ENCODE data around the gene FBXL16. TPM values are rescaled to one million over a fixed set of nuclear protein-coding genes. Genes with fewer than 3 reads are reported as not detected.
"Not testable (repeated sequence)": the region's sequence is repeated elsewhere in the genome, so short reads cannot be mapped to it uniquely, and the experiment has no call there.

Gene FBXL16
- total RNA-seq, 1 donor from 2014 or later = 5.8 TPM

DNA sequence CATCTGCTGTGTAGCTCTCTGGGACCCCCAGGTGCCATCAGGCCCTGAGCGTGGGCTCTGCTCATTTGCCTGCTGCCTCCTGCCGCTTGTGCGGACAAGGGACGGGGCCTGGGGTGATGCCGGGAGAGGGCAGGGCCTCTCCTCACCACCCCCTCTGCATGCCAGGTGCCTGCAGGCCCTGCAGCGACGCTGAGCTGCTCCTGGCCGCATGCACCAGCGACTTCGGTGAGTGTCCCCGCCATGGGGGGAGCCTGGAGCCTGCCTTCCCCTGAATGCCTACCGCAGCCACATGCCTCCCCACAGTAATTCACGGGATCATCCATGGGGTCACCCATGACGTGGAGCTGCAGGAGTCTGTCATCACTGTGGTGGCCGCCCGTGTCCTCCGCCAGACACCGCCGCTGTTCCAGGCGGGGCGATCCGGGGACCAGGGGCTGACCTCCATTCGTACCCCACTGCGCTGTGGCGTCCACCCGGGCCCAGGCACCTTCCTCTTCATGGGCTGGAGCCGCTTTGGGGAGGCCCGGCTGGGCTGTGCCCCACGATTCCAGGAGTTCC lies 11.2 kb upstream of the FBXL16 start:
- DNase-seq (ENCODE audit: low spot score) = no peak
- Mint-ChIP-seq H3K27ac (no peak overlapping the region), H3K4me3 (ENCODE audit: low read depth) (peak overlapping the region; percentile 65), H3K36me3 (ENCODE audit: low read depth) (no peaks in the 10 kb centered on the region), H3K4me1 (ENCODE audit: low read depth) (peaks cover 12% of the 10 kb centered on the region), H3K27me3 (ENCODE audit: low read depth) (peaks cover 8% of the 10 kb centered on the region), H3K9me3 (no peaks in the 10 kb centered on the region)
- intact Hi-C loops (cut with micrococcal nuclease) = no loop called here

DNA sequence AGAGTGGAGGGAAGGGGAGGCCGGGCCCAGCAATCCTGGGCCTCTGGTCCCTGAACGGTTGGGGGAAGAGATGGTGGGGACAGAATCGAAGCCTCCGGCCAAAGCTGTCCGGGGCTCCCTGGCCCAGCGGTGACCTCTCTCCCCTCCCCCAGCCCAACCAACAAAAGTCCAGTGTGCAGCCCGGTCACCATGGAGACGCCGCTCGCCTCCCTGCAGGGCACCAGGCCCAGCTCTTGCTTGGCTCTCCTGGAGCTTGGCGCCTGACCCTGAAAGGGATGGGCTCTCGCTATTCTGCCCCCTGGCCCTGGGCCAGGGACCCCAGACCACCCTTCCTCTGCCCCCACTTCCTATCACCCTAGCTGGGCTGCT lies 10.6 kb upstream of the FBXL16 start:
- peaks cover 12% of the 10 kb centered on the region for H3K4me1 Mint-ChIP-seq (ENCODE audit: low read depth)
- H3K27me3 Mint-ChIP-seq (ENCODE audit: low read depth) = peaks cover 8% of the 10 kb centered on the region
- H3K27ac Mint-ChIP-seq = no peak overlapping the region
- H3K9me3 Mint-ChIP-seq = no peaks in the 10 kb centered on the region
- DNase-seq (ENCODE audit: low spot score) = no peak
- no peaks in the 10 kb centered on the region for H3K36me3 Mint-ChIP-seq (ENCODE audit: low read depth)
- intact Hi-C loops (cut with micrococcal nuclease) = no loop called here
- peak overlapping the region; percentile 65 for H3K4me3 Mint-ChIP-seq (ENCODE audit: low read depth)

DNA sequence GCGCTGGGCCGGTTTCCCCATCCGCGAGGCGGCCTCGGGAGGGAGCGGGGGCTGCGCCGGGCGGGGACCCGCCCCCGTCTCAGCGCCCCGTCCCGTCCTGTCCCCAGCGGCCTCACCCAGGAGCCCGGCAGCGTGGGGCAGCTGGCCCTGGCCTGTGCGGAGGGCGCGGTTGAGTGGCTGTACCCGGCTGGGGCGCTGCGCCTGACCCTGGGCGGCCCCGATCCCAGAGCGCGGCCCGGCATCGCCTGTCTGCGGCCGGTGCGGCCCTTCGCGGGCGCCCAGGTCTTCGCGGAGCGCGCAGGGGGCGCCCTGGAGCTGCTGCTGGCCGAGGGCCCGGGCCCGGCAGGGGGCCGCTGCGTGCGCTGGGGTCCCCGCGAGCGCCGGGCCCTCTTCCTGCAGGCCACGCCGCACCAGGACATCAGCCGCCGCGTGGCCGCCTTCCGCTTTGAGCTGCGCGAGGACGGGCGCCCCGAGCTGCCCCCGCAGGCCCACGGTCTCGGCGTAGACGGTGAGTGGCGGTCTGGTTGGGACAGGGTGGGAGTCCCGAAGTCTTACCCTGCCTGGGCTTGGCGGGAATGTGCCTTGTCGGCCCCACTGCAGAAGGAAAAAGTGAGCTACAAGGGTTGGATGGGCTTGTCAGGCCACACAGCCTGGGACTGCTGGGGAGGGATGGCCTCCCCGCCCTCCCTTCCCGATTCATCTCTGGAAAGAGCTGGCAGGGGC lies 10.0 kb upstream of the FBXL16 start:
- no peak for DNase-seq (ENCODE audit: low spot score)
- H3K4me3 Mint-ChIP-seq (ENCODE audit: low read depth) = peak overlapping the region; percentile 65
- H3K4me1 Mint-ChIP-seq (ENCODE audit: low read depth) = peaks cover 12% of the 10 kb centered on the region
- H3K36me3 Mint-ChIP-seq (ENCODE audit: low read depth) = no peaks in the 10 kb centered on the region
- no peak overlapping the region for H3K27ac Mint-ChIP-seq
- intact Hi-C loops (cut with micrococcal nuclease) = no loop called here
- no peaks in the 10 kb centered on the region for H3K9me3 Mint-ChIP-seq
- H3K27me3 Mint-ChIP-seq (ENCODE audit: low read depth) = peaks cover 8% of the 10 kb centered on the region

DNA sequence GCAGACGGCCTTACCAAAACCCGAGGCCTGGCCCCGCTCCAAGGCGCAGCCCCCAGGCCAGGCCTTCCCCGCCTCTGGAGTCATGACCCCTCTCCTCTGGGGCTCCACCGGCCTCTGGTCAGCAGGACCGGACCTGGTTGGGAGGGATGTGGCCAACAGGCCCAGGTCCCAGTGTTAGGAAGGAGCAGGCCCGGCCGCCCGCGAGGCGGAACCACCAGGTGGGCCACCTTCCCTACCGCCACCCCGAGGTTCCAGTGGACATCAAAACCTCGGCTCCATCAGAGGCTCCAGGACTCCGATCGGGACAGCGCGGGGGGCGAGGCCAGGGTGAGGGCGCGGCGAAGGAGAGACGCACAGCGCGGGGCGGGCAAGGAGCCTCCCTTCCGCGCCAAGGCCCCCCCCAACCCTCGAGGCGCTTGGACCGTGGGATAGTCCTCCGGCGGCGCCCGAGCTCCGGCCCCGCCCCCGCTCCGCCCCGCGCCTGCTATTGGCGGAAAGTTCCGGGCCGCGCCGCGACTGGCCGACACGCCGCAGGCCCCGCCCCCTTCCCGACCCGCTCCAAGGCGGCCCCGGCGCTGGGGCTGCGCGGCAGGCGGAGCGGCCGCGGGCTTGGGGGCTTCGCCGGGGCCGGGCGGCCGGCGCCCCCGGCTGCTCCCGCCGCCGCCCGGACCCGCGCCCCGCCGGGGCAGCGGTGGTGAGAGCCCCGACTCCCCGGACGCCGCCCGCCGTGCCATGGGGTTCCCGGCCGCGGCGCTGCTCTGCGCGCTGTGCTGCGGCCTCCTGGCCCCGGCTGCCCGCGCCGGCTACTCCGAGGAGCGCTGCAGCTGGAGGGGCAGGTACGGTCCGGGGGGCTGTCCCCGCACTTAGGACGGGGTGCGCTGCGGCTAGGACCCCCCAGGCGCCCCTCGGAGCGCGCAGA lies 9.2 kb upstream of the FBXL16 start, which contains the start of gene METRN:
Gene METRN, plus strand, starts transcription at position 561 of the 919 bp plus-strand sequence. Its CDS starts 172 bp downstream, at position 733.
- H3K4me3 Mint-ChIP-seq (ENCODE audit: low read depth) = peak within 1 kb of the TSS; percentile 65
- intact Hi-C loops (cut with micrococcal nuclease) = no loop called here
- no peaks in the 10 kb centered on the region for H3K36me3 Mint-ChIP-seq (ENCODE audit: low read depth)
- H3K9me3 Mint-ChIP-seq = no peaks in the 10 kb centered on the region
- peaks cover 8% of the 10 kb centered on the region for H3K27me3 Mint-ChIP-seq (ENCODE audit: low read depth)
- H3K4me1 Mint-ChIP-seq (ENCODE audit: low read depth) = peaks cover 7% of the 10 kb centered on the region
- H3K27ac Mint-ChIP-seq = no peak within 1 kb of the TSS
- peak; percentile 86 for DNase-seq (ENCODE audit: low spot score)

DNA sequence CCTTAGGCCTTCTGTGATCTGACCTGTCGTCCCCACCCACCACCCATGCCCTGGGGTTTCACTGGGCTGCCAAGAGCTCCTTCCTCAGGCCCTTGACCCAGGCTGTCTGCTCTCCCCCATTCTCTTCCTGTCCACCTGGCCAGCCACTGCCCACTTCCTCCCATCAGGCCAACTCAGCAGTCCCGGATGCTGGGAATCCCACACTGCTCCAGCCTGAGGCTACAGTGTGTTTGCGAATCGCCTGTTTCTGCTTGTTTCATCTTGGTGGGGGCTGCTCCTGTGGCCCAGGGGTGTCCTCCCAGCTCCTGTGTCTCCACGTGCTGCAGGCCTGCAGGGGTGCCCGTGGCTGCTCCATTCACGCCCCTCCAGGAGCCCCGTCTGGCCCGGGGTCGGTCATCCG lies 8.5 kb upstream of the FBXL16 start:
- DNase-seq (ENCODE audit: low spot score) = no peak
- Mint-ChIP-seq H3K4me3 (ENCODE audit: low read depth) (no peak overlapping the region), H3K27me3 (ENCODE audit: low read depth) (peaks cover 8% of the 10 kb centered on the region), H3K36me3 (ENCODE audit: low read depth) (no peaks in the 10 kb centered on the region), H3K4me1 (ENCODE audit: low read depth) (peaks cover 5% of the 10 kb centered on the region), H3K9me3 (no peaks in the 10 kb centered on the region), H3K27ac (no peak overlapping the region)
- intact Hi-C loops (cut with micrococcal nuclease) = no loop called here

DNA sequence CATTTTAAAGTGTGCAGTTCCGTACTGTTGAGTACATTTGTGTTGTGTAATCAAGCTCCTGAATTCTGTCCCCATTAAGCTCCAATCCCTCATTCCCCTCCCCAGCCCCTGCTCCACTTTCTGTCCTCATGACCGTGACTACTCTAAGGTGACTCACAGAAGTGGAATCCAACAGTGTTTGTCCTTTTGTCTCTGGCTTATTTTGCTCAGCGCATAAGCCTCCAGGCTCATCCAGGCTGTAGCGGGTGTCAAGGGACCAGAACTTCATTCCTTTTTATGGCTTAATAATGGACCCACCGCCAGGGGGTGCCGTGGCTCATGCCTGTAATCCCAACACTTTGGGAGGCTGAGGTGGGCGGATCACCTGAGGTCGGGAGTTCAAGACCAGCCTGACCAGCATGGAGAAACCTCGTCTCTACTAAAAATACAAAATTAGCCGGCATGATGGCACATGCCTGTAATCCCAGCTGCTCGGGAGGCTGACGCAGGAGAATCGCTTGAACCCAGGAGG lies 7.2 kb upstream of the FBXL16 start:
- not testable (repeated sequence) for H3K36me3 Mint-ChIP-seq (ENCODE audit: low read depth)

DNA sequence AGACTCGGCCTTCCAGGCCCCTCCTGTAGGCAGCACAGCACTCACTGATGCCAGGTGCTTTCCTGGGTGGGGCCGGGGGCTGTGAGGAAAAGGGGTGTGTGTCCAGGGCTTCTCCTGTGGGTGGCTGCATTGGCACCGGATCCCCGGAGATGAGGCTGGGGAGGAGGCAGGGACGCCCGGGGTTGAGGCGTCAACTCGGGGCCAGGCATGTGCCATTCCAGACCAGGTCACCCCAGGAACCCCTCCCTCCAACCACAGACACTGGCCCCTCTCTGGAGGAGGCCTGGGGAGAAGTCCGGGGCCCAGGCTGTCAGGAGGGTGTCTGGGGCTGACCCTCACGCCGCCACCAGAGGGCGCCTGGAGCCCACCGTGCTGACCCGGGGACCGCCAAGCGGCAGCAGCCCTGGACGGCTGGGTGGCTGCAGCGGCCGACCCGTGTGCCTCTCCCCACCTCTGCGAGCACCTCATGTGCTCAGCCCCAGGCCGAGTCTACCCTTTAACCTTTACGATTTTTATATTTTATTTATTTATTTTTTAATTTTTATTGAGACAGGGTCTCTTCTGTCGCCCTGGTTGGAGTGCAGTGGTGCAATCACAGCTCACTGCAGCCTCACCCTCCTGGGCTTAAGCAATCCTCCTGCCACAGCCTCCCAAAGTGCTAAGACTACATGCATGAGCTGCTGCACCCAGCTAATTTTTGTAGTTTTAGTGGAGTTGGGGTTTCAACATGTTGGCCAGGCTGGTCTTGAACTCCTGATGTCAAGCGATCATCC lies 6.1 kb upstream of the FBXL16 start:
- Mint-ChIP-seq H3K27me3 (ENCODE audit: low read depth) (peaks cover 25% of the 10 kb centered on the region), H3K36me3 (ENCODE audit: low read depth) (no peaks in the 10 kb centered on the region), H3K27ac (no peak overlapping the region), H3K4me3 (ENCODE audit: low read depth) (no peak overlapping the region), H3K4me1 (ENCODE audit: low read depth) (peaks cover 4% of the 10 kb centered on the region), H3K9me3 (no peaks in the 10 kb centered on the region)
- intact Hi-C loops (cut with micrococcal nuclease) = loop anchor here (1.0 kb wide), 1 partner anchor 74 kb away; no protein-coding TSS in a partner anchor
- peak; percentile 65 for DNase-seq (ENCODE audit: low spot score)

More for the DNA sequence above, 7.2 kb upstream of the FBXL16 start:
- DNase-seq (ENCODE audit: low spot score) = peak; percentile 49
- H3K4me3 Mint-ChIP-seq (ENCODE audit: low read depth); H3K9me3 Mint-ChIP-seq; H3K4me1 Mint-ChIP-seq (ENCODE audit: low read depth); intact Hi-C loops (cut with micrococcal nuclease); H3K27ac Mint-ChIP-seq: not testable (repeated sequence)
- H3K27me3 Mint-ChIP-seq (ENCODE audit: low read depth) = peaks cover 19% of the 10 kb centered on the region

DNA sequence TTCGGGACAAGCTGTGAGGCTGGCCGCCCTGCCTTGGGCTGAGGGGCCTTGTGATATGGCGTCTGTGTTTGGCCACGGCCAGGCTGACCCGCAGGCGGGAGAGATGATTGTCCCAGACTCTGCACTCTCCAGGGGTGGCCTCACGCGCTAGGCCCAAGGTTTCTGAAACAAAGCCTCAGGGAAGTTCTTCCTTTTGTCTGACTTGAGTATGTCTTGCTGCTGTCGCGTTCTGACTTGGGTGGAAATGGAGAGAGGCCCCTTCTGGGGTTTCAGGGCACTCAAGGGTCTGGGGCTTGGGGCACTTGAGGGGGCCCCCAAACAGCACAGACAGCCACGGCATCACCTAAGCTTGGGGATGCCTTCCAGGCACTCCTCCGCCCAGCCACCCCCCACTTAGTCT lies 5.5 kb upstream of the FBXL16 start:
- H3K9me3 Mint-ChIP-seq = no peaks in the 10 kb centered on the region

DNA sequence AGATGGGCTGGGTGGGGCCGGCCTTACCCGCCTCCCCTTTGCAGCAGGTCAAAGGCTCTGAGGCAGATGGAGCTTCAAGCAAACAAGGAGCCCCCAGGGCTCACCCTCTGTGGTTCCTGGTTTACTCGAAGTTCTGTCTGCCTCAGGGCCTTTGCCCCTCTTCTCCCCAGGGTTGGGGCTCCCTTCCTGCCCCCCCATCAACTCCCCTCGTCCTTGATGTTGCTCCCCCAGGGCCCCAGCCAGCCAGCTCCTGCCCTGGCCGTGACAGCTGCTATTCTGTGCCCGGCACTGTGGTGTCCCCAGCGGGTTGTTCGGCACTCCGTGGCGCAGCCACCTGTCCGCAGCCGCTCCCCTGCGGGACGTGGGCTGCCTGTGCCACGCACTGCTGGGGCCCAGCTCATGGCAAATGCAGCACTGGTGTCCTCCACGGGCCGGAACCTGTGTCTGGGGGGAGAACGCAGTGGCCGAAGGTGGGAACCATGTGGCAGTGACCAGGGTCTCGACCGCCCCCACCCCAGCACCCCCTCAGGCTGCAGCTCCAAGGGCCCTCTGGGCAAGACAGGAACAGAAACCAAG lies 5.0 kb upstream of the FBXL16 start:
- Mint-ChIP-seq H3K36me3 (ENCODE audit: low read depth) (no peaks in the 10 kb centered on the region), H3K27ac (no peak overlapping the region), H3K27me3 (ENCODE audit: low read depth) (peaks cover 26% of the 10 kb centered on the region), H3K4me3 (ENCODE audit: low read depth) (no peak overlapping the region), H3K4me1 (ENCODE audit: low read depth) (peaks cover 2% of the 10 kb centered on the region), H3K9me3 (no peaks in the 10 kb centered on the region)
- DNase-seq (ENCODE audit: low spot score) = no peak
- intact Hi-C loops (cut with micrococcal nuclease) = loop anchor here (1.0 kb wide), 1 partner anchor 75 kb away; no protein-coding TSS in a partner anchor

More for the DNA sequence above, 5.5 kb upstream of the FBXL16 start:
- H3K4me1 Mint-ChIP-seq (ENCODE audit: low read depth) = peaks cover 2% of the 10 kb centered on the region
- H3K4me3 Mint-ChIP-seq (ENCODE audit: low read depth) = no peak overlapping the region
- H3K27ac Mint-ChIP-seq = no peak overlapping the region
- H3K27me3 Mint-ChIP-seq (ENCODE audit: low read depth) = peaks cover 26% of the 10 kb centered on the region
- no peaks in the 10 kb centered on the region for H3K36me3 Mint-ChIP-seq (ENCODE audit: low read depth)
- DNase-seq (ENCODE audit: low spot score) = no peak
- intact Hi-C loops (cut with micrococcal nuclease) = loop anchor here (1.0 kb wide), 1 partner anchor 74 kb away; no protein-coding TSS in a partner anchor

DNA sequence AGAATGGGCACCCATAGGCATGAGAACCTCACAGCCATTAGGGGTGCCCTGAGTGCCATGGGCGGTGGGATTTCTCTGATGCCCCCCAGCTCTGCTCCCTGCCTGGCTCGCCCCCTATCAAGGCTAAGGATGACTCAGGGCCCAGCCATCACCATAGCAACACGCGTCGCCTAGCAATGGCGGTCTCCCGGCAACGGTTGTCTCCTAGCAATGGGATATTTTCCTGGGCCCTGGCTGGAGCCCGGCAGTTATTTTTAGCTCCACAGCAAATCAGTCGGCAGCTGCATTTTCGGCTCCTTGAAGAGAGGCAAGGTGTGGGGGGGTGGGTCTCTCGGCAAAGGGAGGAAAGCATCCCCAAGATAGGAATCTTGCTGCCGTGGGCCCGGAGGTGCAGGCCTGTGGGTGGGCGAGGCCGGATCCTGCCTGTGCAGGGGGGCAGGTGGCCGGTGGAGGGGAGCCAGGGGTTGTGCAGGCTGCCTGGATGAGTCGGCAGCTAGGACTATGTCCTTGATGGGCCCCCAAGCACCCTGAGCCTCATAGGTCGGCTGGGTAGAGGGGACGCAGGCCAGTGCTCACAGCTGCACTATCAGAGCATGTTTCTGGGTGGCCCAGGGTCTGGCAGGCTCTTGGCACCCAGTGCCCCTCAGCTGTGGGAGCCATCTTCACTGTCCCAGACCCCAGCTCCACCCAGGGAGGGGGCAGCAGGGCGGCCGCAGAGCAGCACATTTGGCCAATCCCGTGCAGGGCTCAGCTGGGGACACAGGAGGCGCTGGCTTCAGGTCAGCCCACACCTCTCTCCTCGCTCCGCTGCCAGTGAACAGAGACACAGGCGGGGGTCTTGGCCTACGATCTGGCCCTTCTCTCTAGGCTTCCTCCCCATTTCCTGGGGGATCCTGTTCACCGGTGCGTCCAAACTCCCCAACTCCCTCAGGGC lies 4.2 kb upstream of the FBXL16 start:
- intact Hi-C loops (cut with micrococcal nuclease) = no loop called here
- Mint-ChIP-seq H3K27me3 (ENCODE audit: low read depth) (peaks cover 26% of the 10 kb centered on the region), H3K36me3 (ENCODE audit: low read depth) (no peaks in the 10 kb centered on the region), H3K4me3 (ENCODE audit: low read depth) (no peak overlapping the region), H3K4me1 (ENCODE audit: low read depth) (peaks cover 2% of the 10 kb centered on the region), H3K27ac (no peak overlapping the region), H3K9me3 (no peaks in the 10 kb centered on the region)
- DNase-seq (ENCODE audit: low spot score) = no peak

DNA sequence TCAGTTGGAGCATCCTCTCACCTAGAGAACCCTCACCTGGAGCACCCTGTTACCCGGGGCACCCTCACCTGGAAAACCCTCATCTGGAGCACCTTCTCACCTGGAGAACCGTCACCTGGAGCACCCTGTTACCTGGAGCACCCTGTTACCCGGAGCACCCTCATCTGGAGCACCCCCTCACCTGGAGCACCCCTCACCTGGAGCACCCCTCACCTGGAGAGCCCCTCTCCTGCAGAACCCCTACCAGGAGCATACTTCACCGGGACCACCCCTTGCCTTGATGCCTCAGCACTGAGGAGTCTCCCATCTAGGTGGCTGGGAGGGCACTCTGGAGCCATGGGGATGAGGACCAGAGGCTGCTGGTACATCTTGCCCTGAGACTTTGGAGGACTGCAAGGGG lies 3.4 kb upstream of the FBXL16 start:
- no peaks in the 10 kb centered on the region for H3K9me3 Mint-ChIP-seq
- no peak overlapping the region for H3K4me3 Mint-ChIP-seq (ENCODE audit: low read depth)
- no peak for DNase-seq (ENCODE audit: low spot score)
- intact Hi-C loops (cut with micrococcal nuclease) = no loop called here
- H3K27ac Mint-ChIP-seq = no peak overlapping the region
- peaks cover 2% of the 10 kb centered on the region for H3K4me1 Mint-ChIP-seq (ENCODE audit: low read depth)
- H3K27me3 Mint-ChIP-seq (ENCODE audit: low read depth) = peaks cover 26% of the 10 kb centered on the region
- H3K36me3 Mint-ChIP-seq (ENCODE audit: low read depth) = no peaks in the 10 kb centered on the region

All from activated T-helper 2 cell treated with anti-CD3 and anti-CD28 coated beads, Interferon-gamma antibody, Interleukin-2, Interleukin-4, amounts not matched to agents 10 μg/mL and 5 μg/mL and 100 μg/mL, durations not matched to agents 14 hours and 24 hours and 36 hours (primary cell).